Type B pancreatic cell (in vitro differentiated cells): ENCODE results near the gene NEK7. TPM values are rescaled to one million over a fixed set of nuclear protein-coding genes. Genes with fewer than 3 reads are reported as not detected.

Experiments used
- DNase-seq: peaks from one replicate; pipeline ENCODE4 v3.0.0; 2021; ENCODE audit warnings: mixed read lengths; ENCODE audit not compliant: unreplicated experiment; ENCODE audit errors: extremely low spot score
- H3K27ac Mint-ChIP-seq: 2 replicates; pipeline ENCODE4 v1.8.0; 2021; ENCODE audit warnings: mild to moderate bottlenecking, mixed read lengths
- H3K27me3 Mint-ChIP-seq: 2 replicates; pipeline ENCODE4 v1.8.0; 2021; ENCODE audit warnings: mixed read lengths
- H3K36me3 Mint-ChIP-seq: 2 replicates; pipeline ENCODE4 v1.8.0; 2021; ENCODE audit warnings: mixed read lengths
- H3K4me1 Mint-ChIP-seq: one replicate; pipeline ENCODE4 v1.8.0; 2021; ENCODE audit warnings: mixed read lengths; ENCODE audit not compliant: unreplicated experiment
- H3K4me3 Mint-ChIP-seq: 2 replicates; pipeline ENCODE4 v1.8.0; 2021; ENCODE audit warnings: mild to moderate bottlenecking, mixed read lengths
- H3K9me3 Mint-ChIP-seq: 2 replicates; pipeline ENCODE4 v1.8.0; 2021; ENCODE audit warnings: mixed read lengths
- total RNA-seq: library from RNA; stranded (reverse); gene quantifications from 2 replicates; pipeline ENCODE4 v1.2.1, GENCODE V29; 2021; ENCODE audit warnings: low replicate concordance
- TF ChIP-seq, protein P1 (sequence below): fragments of 200-600 bp; sonication (generic); conservative IDR thresholded peaks from 2 replicates; pipeline ENCODE4 v1.5.0; 2021; ENCODE audit warnings: antibody characterized with exemption, mild to moderate bottlenecking

NEK7 gene
- total RNA-seq, 1 donor from 2014 or later, result 35.1 TPM

DNA sequence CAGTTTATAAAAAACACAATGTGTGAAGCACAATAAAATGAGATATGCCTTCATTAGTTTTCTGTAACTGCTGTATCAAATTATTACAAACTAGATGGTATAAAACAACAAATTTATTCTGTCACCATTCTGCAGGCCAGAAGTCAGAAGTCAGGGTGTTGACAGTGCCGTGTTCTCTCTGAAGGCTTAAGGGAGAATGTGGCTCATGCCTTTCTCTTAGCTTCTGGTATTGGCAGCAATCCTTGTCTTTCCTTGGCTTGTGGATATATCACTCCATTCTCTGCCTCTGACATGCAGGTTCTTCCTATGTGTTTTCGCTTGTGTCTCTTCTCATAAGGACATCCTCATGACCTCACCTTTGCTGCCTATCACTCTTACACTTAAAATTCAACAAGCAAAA lies 10.1 kb downstream of the NEK7 start:
- no peaks in the 10 kb centered on the region for H3K9me3 Mint-ChIP-seq
- no peak for DNase-seq
- peaks cover 38% of the 10 kb centered on the region for H3K4me1 Mint-ChIP-seq
- peaks cover 4% of the 10 kb centered on the region for H3K36me3 Mint-ChIP-seq
- TF ChIP-seq, protein P1, sequence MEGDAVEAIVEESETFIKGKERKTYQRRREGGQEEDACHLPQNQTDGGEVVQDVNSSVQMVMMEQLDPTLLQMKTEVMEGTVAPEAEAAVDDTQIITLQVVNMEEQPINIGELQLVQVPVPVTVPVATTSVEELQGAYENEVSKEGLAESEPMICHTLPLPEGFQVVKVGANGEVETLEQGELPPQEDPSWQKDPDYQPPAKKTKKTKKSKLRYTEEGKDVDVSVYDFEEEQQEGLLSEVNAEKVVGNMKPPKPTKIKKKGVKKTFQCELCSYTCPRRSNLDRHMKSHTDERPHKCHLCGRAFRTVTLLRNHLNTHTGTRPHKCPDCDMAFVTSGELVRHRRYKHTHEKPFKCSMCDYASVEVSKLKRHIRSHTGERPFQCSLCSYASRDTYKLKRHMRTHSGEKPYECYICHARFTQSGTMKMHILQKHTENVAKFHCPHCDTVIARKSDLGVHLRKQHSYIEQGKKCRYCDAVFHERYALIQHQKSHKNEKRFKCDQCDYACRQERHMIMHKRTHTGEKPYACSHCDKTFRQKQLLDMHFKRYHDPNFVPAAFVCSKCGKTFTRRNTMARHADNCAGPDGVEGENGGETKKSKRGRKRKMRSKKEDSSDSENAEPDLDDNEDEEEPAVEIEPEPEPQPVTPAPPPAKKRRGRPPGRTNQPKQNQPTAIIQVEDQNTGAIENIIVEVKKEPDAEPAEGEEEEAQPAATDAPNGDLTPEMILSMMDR, result no peak
- H3K27me3 Mint-ChIP-seq, result no peaks in the 10 kb centered on the region
- no peak overlapping the region for H3K4me3 Mint-ChIP-seq
- H3K27ac Mint-ChIP-seq, result no peak overlapping the region

DNA sequence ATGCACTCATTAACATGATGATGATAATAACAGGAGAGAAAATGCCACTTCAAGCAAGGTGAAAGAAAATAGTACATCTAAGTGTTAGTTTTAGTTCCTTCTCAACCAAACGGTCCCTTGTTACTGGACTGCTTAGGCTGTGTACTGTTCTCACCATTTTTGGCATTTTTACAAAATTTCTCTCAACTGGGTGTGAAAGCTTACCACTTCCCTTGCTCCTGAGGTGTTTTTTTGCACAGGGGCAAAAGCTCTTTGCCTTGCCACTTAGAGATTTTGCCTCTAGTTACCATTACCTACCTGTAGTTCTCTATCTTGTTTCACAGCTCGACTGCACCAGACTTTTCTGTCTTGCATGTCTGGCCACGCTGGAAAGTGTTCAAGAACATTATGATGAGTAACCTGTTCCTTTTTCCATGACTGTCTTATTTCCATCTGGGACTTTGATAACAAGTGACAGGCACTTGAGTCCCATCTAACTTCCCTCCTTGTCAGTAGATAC lies 10.7 kb downstream of the NEK7 start:
- H3K27ac Mint-ChIP-seq, result no peak overlapping the region
- no peak overlapping the region for H3K4me3 Mint-ChIP-seq
- DNase-seq, result no peak
- peaks cover 32% of the 10 kb centered on the region for H3K4me1 Mint-ChIP-seq
- no peaks in the 10 kb centered on the region for H3K27me3 Mint-ChIP-seq
- H3K9me3 Mint-ChIP-seq, result no peaks in the 10 kb centered on the region
- H3K36me3 Mint-ChIP-seq, result peaks cover 4% of the 10 kb centered on the region
- TF ChIP-seq, protein P1, result no peak

DNA sequence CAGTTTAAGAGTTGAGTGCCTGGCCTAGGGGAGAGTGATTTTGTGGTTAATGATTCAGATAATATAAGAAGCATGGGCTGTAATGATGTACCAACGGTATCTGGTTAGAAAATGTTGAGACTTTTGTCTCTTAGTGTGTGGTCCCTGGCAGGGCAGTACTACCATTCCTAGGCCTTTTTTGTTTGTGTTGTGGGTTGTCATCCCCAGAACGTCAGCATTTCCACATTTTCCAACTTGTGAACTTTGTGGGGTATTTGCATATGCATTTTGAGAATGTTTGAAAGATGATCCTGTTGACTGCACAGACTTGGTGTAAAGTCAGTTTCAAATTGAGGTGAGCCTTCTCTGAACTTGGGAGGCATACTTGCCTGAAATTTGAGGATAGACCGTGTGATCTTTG lies 11.4 kb downstream of the NEK7 start:
- H3K4me1 Mint-ChIP-seq, result peaks cover 29% of the 10 kb centered on the region
- H3K27ac Mint-ChIP-seq, result no peak overlapping the region

DNA sequence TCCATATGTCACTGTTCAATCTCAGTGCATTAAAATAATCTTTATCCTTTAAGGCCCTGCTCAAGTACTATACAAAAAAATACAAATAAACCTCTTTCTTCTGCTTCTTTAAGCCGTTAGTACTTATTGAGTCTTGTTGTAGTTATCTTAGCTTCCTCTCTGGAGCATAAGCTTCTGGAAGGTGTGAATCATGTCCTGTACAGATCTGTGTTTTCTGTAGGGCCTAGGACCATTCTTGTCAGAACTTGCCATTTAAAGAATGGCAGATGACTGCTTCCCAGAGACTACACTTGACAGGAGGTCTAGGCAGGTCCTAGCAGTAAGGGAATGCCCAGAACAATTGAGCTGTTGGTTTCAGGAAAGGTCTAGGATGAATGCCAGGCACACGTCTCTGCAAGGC lies 12.9 kb downstream of the NEK7 start:
- no peak overlapping the region for H3K27ac Mint-ChIP-seq
- no peaks in the 10 kb centered on the region for H3K9me3 Mint-ChIP-seq
- no peak for DNase-seq
- peaks cover 4% of the 10 kb centered on the region for H3K36me3 Mint-ChIP-seq
- TF ChIP-seq, protein P1, result no peak
- no peak overlapping the region for H3K4me3 Mint-ChIP-seq
- H3K4me1 Mint-ChIP-seq, result peaks cover 29% of the 10 kb centered on the region
- H3K27me3 Mint-ChIP-seq, result no peaks in the 10 kb centered on the region

More for the DNA sequence above, 11.4 kb downstream of the NEK7 start:
- H3K4me3 Mint-ChIP-seq, result no peak overlapping the region
- DNase-seq, result no peak
- H3K9me3 Mint-ChIP-seq, result no peaks in the 10 kb centered on the region
- H3K36me3 Mint-ChIP-seq, result peaks cover 4% of the 10 kb centered on the region
- TF ChIP-seq, protein P1, result no peak
- no peaks in the 10 kb centered on the region for H3K27me3 Mint-ChIP-seq

DNA sequence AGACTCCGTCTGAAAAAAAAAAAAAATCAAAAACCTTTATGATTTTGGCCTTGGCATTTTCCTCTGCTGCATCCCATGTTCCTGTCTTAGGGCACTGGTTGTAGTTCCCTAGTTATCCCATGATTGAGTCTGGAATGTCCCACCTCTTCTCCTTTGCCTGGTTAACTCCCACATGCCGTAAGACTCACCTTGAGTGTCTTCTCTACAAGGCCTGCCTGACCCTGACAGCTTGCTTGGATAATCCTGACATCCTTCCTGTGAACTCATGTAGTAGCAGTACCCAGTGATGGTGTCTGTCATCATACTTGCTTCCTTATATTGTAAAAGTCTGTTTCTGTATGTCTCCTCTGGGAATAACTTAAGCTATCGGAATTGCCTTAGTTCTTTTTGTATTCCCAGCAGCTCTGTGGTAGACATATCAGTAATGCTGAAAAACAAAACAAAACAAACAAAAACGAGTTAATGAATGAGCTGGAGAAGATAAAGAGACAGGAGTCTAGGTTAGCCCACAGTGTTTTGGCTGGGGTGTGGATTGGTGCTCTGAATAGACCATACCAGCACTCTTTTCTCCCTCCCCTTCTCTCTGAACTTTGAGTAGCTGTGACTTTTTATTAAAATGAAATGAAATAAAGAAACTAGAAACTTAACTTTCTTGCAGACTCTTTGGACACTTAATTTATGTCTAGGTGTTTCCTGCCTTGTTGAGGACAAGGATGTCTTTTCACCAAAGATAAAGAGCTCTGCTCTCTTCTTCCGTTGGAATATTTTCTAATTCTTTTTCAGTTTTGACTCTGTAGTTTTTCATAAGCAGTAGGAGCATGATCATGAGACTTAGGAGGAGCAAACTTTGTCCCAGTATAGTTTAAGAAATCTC lies 15.1 kb downstream of the NEK7 start:
- H3K4me3 Mint-ChIP-seq, result no peak overlapping the region
- TF ChIP-seq, protein P1, result no peak
- DNase-seq, result no peak
- H3K36me3 Mint-ChIP-seq, result no peaks in the 10 kb centered on the region
- H3K27me3 Mint-ChIP-seq, result no peaks in the 10 kb centered on the region
- H3K4me1 Mint-ChIP-seq, result peaks cover 37% of the 10 kb centered on the region
- H3K9me3 Mint-ChIP-seq, result no peaks in the 10 kb centered on the region
- H3K27ac Mint-ChIP-seq, result peak overlapping the region; percentile 35
